SKM-1 (cell line): ENCODE measurements around the gene ENAH.
"Not testable (repeated sequence)": the region's sequence is repeated elsewhere in the genome, so short reads cannot be mapped to it uniquely, and the experiment has no call there.

Experiments used
- DNase-seq: peaks from one replicate; lab custom pipeline; 2025; ENCODE audit not compliant: unreplicated experiment; lab: John Stamatoyannopoulos, UW

ENAH gene

GRCh38 chr1:225677350-225678124 is 24.6 kb upstream of the ENAH start:
- DNase-seq: no peak

- DNase-seq: no peak
These were observed 21.5 kb upstream of the ENAH start for GRCh38 chr1:225674381-225674780.

GRCh38 chr1:225670806-225671733 is 18.1 kb upstream of the ENAH start:
- no peak for DNase-seq

- DNase-seq: no peak
These were observed 17.4 kb upstream of the ENAH start for GRCh38 chr1:225670356-225670755.

- no peak for DNase-seq
These were observed 15.3 kb upstream of the ENAH start for GRCh38 chr1:225668222-225668621.

- no peak for DNase-seq
These were observed 14.4 kb upstream of the ENAH start for GRCh38 chr1:225667362-225667761.

- DNase-seq: no peak
These were observed 13.6 kb upstream of the ENAH start for GRCh38 chr1:225666495-225666894.

- no peak for DNase-seq
These were observed 11.8 kb upstream of the ENAH start for GRCh38 chr1:225664762-225665161.

- DNase-seq: no peak
These were observed 9.2 kb upstream of the ENAH start for GRCh38 chr1:225662155-225662554.

- DNase-seq: no peak
These were observed 7.6 kb upstream of the ENAH start for GRCh38 chr1:225660544-225660946.

- DNase-seq: no peak
These were observed 5.1 kb upstream of the ENAH start for GRCh38 chr1:225658041-225658440.

GRCh38 chr1:225657462-225657989 is 4.6 kb upstream of the ENAH start:
- DNase-seq: no peak

GRCh38 chr1:225656259-225656655 is 3.3 kb upstream of the ENAH start:
- not testable (repeated sequence) for DNase-seq

GRCh38 chr1:225655509-225656258 is 2.8 kb upstream of the ENAH start:
- DNase-seq: no peak

- DNase-seq: no peak
These were observed 2.0 kb upstream of the ENAH start for GRCh38 chr1:225654688-225655508.

- no peak for DNase-seq
These were observed 1.3 kb upstream of the ENAH start for GRCh38 chr1:225654277-225654597.

- DNase-seq: no peak
These were observed 747 bp upstream of the ENAH start for GRCh38 chr1:225653463-225654276.

- DNase-seq: no peak
These were observed 823 bp downstream of the ENAH start for GRCh38 chr1:225651872-225652728.
